NCI-H345 treated with DMSO at 0.1 percent for 48 hours (cell line): ENCODE data around the gene RASL10A.

Experiments used
- DNase-seq: peaks from one replicate; lab custom pipeline; 2025; ENCODE audit not compliant: unreplicated experiment; lab: John Stamatoyannopoulos, UW

Gene RASL10A

DNA sequence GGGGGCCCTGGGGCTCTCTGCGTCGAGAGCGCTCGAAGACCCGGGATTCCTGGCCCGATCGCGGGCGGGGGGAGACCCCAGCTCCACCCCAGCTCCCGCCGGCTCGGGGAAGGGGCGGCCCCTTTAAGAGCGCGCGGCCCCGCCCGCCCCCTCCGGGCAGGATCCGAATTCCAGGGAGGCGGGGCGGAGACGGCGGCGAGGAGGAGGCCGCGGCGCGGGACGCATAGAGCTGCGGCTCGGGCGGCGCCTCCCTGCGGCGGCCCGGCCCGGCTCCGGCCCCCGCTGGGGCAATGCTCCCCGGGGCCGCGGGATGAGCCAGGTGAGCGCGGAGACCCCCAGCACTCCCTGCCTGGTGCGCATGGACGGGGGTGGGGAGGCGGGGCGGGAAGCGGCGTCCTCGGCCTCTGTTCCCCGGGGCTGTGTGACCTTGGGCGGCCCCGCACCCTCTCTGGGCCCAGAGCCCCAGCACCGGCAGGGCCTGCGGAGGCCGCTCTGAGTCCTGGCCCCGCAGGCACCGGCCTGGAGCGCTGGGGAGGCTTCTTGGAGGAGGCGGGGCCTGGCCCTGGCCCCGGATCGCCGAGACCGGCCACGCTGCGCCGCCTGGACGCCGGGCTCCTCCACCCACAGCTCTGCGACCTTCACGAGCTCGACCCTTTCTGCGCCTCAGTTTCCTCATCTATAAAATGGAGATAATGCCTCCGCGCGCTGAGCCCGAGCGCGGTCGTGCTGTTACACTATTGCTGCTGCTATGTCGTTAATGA is 8.5 kb downstream of the RASL10A start:
- DNase-seq = peak; percentile 23

- DNase-seq = peak; percentile 15
These were observed 9.2 kb downstream of the RASL10A start, which contains the start of gene GAS2L1 for GRCh38 chr22:29306175-29306834. Gene GAS2L1, plus strand, starts transcription at chr22:29306650. Its CDS starts 1,456 bp downstream, at chr22:29308106.

GRCh38 chr22:29305836-29306174 is 9.7 kb downstream of the RASL10A start:
- DNase-seq = no peak

GRCh38 chr22:29302681-29303465 is 12.6 kb downstream of the RASL10A start:
- no peak for DNase-seq

DNA sequence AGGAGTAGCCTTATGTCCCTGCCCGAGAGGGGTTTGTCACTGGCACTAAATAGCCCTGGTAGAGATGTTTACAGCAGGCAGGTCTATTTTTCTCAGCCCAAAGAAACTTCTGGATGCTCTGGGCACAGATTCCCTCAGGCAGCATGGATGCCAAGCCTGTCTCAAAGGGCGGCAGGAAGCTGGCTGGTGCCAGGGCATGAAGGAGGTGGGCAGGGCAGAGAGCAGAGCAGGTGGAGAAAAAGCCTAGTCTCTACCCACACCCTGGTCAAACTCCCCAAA is 13.2 kb downstream of the RASL10A start:
- DNase-seq = no peak

DNA sequence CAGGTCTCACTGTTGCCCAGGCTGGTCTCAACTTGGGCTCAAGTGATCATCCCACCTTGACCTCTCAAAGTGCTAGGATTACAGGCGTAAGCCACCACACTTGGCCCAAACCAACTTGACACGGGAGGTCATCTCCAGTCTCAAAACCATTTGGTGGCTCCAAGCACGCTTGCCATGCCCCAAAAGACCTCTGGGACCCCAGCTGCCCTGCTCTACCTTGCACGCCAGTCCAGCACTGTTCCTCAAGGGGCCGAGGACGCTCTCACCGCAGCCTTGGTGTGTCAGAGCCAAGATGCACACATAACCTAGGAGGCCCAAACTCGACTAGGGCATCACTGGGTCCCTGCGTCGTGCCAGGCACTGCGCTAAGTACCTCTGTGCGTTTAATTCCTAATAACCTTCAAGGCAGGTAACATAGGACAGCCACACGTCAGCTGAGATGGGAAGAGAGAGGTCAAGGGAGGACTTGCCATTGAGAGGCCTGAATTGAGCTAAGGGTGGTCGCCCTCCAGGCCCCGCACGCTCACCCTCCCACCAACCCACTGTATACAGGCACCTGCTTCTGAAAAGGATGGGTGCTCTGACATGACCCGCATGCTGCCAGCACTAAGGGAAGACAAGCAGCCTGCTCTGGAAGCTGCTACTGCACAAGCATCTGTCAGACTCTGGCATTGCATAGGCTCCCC is 13.6 kb downstream of the RASL10A start:
- no peak for DNase-seq

DNA sequence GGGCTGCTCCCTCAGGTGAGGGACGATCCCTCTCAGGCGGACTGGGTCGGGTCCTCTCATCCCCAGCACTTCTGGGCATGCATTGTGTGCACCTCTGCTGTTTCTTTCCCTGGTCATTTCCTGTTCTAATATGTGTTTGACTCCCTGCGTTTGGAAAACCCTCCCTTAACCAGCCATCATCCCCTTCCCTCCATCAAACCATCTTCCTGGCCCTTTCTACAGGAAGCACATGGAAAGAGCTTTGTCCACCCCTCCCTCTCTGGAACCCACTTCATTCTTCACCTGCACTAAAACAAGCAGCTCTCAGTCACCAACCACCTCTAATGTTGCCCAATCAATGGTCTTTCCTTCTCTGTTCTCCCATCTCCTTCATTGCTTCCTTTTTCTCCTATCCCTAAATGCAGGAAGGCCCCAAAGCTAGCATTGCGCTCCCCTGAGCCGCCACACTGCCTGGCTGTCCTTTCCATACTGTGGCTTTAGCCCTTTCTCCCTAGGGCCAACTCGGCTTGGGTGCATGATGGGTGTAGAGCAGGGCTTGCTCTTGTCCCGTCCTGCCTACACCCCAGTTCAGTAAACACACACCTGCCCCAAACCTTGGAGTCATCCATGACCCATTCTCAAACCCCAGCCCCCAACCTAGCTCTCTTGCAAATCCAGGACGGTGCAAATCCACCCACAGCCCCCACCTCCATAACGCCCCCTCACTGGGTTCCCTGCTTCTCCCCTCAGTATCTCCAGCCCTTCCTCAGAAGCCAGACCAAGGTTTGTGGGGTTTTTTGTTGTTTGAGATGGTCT is 14.5 kb downstream of the RASL10A start:
- no peak for DNase-seq

GRCh38 chr22:29300467-29300806 is 15.1 kb downstream of the RASL10A start:
- DNase-seq = no peak

DNA sequence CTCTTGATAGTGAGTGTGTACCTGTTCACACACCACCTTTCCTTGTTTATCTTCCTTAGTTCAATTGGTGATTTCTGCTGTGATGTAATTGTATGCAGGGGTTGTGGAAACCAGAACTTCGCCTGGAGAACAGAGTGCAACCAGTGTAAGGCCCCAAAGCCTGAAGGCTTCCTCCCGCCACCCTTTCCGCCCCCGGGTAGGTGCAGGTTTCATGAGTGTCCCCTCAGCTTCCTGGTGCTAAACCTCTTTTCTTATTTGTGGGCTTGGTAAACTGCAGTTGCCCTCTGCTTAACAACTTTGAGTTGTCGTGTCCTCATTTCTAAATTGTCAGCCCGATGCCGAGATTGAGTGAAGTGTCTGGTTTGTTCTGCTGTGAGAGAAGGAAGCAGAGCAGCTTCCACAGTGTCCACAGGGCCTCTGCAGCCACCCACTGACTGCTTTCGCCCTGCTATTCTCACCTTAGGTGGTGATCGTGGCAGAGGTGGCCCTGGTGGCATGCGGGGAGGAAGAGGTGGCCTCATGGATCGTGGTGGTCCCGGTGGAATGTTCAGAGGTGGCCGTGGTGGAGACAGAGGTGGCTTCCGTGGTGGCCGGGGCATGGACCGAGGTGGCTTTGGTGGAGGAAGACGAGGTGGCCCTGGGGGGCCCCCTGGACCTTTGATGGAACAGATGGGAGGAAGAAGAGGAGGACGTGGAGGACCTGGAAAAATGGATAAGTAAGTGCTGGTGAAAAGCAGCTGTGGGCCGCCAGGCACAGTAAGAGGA is 16.2 kb downstream of the RASL10A start:
- DNase-seq = no peak

GRCh38 chr22:29298641-29299040 is 16.9 kb downstream of the RASL10A start:
- DNase-seq = no peak

GRCh38 chr22:29292379-29292778 is 23.1 kb downstream of the RASL10A start:
- DNase-seq = no peak

GRCh38 chr22:29291215-29291614 is 24.3 kb downstream of the RASL10A start:
- no peak for DNase-seq

DNA sequence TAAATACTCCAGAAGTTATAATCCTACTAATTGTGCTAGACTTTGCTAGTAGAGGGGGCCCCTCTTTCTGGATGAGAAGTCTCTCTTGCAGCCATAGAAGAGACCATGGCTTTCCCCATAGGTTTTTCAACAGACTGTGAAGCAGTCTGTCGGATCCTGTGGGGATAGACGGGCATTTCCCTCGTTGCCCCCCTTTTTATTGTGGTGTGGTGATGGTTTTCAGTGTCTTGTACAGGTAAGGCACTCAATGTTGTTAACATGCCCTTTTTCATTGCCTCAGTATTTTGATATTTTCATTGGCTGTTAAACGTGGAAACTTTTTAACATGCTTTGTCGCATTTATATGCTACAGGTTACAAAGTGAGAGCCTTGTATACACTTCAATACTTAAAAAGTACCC is 25.4 kb downstream of the RASL10A start:
- DNase-seq = no peak

DNA sequence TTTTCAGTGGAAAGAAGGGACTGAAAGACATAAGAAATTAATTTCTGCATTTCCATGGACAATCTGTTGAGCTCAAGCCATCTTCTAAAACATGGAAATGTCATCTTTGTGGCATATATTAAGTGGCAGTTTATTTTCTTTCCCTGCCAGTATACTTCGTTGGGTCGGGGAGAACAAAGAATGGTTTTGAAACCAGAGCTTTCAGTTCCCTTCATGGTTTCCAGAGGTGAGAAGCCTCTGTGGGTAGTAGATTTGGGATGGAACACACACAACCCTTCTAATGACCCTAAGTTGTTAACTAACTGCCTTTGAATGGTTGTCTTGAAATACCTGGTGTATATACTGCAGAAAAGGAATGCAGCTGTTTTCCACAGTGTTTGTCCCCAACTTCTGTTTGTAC is 26.7 kb downstream of the RASL10A start:
- DNase-seq = no peak

- no peak for DNase-seq
These were observed 31.3 kb downstream of the RASL10A start for GRCh38 chr22:29284196-29284595.

DNA sequence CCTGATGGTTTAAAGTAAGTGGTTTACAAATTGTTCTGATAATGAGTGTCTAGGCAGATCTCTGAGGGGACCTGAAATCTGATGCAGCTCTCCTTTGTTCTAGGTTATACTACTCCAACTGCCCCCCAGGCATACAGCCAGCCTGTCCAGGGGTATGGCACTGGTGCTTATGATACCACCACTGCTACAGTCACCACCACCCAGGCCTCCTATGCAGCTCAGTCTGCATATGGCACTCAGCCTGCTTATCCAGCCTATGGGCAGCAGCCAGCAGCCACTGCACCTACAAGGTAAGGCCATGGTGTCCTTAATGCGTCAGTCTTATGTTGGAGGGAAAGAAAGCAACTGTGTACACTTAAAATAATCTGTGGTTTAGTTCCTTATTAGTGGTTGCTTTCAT is 37.6 kb downstream of the RASL10A start:
- no peak for DNase-seq

- DNase-seq = no peak
These were observed 39.5 kb downstream of the RASL10A start for GRCh38 chr22:29275819-29276565.

DNA sequence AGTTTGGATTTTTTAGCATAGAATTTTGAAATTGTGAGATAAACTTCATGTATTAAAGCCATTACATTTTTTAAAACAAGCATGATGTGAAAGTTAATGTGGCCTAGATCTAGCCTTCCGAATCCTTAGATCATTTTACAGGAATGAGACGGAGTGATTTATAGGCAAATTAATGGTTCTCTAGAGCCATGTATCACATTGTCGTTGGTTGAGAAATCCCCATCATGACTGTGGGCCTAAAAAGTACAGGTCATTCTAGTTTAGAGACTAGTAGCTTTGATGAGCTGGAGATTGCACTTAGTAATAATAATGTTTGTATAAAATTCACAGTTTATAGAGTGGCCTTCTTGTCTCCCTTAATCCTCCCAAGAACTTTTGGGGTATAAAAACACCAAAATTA is 40.3 kb downstream of the RASL10A start:
- DNase-seq = no peak

GRCh38 chr22:29272624-29273023 is 42.9 kb downstream of the RASL10A start:
- no peak for DNase-seq
